Activated B cell treated with CpG ODN at 0.5 μM for 24 hours (primary cell): Measurements from ENCODE around the gene SEMA5A. TPM values are rescaled to one million over a fixed set of nuclear protein-coding genes. Genes with fewer than 3 reads are reported as not detected.

ENCODE experiments used
- ATAC-seq: fragments of 200-7000 bp; cut with Tn5 transposase; one replicate; pipeline ENCODE4 v1.10.0; 2021; ENCODE audit warnings: low read depth, mild to moderate bottlenecking, moderate library complexity
- CTCF ChIA-PET: fragments of 350-600 bp; sonication (Branson Sonifier 250); formaldehyde crosslinking; loops from one replicate; lab custom pipeline; 2021; ENCODE audit warnings: antibody characterized with exemption; lab: Charles Lee
- POLR2A ChIA-PET: fragments of 350-600 bp; sonication (Branson Sonifier 250); formaldehyde crosslinking; loops from one replicate; lab custom pipeline; 2021; ENCODE audit warnings: antibody characterized with exemption; lab: Charles Lee
- DNase-seq: peaks from one replicate; pipeline ENCODE4 v3.0.0; 2022
- H3K27ac Mint-ChIP-seq: one replicate; pipeline ENCODE4 v1.8.0; 2020; ENCODE audit warnings: mixed read lengths
- H3K27me3 Mint-ChIP-seq: one replicate; pipeline ENCODE4 v1.8.0; 2021; ENCODE audit warnings: mixed read lengths
- H3K36me3 Mint-ChIP-seq: one replicate; pipeline ENCODE4 v1.8.0; 2021; ENCODE audit warnings: low read depth, mixed read lengths
- H3K4me1 Mint-ChIP-seq: one replicate; pipeline ENCODE4 v1.8.0; 2021; ENCODE audit warnings: mixed read lengths
- H3K4me3 Mint-ChIP-seq: one replicate; pipeline ENCODE4 v1.8.0; 2020; ENCODE audit warnings: mild to moderate bottlenecking, mixed read lengths
- H3K9me3 Mint-ChIP-seq: one replicate; pipeline ENCODE4 v1.8.0; 2020; ENCODE audit warnings: mixed read lengths
- intact Hi-C: fragments of 100-400 bp; cut with micrococcal nuclease; formaldehyde crosslinking; loops from one replicate; pipeline ENCODE4 v1.15.1; 2024
- total RNA-seq: library from RNA; stranded (reverse); gene quantifications from 2 replicates; pipeline ENCODE4 v1.2.3, GENCODE V29; 2022
- TF ChIP-seq, protein P1 (sequence below): fragments of 200-600 bp; IDR thresholded peaks from one replicate; pipeline ENCODE4 v1.8.0; 2022; ENCODE audit warnings: antibody characterized with exemption, mild to moderate bottlenecking

Gene SEMA5A
- total RNA-seq, 1 donor from 2014 or later = not detected

DNA sequence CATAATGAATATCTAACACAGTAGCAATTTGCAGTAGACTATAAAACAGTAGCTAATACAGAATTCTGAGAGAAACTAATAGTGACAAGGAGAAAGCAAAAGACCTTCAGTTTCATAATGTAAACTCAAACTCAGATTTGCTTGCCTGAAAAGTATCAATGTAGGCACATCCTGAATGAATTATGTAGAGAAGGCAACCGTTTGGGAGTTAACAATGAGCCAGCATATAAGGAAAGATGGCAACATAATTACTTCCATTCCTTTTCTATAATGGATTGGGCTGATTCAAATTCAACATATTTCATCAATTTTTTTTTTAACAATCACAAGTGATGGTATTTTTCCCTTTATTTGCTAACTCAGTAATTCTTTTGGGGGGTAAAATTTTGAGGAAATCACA lies 261.6 kb downstream of the SEMA5A start:
- H3K9me3 Mint-ChIP-seq = peaks cover 2% of the 10 kb centered on the region
- intact Hi-C loops = no loop called here
- CTCF ChIA-PET = no interaction called here
- H3K36me3 Mint-ChIP-seq = no peaks in the 10 kb centered on the region
- no peaks in the 10 kb centered on the region for H3K4me1 Mint-ChIP-seq
- no peaks in the 10 kb centered on the region for H3K27me3 Mint-ChIP-seq
- DNase-seq = no peak
- no peak overlapping the region for H3K4me3 Mint-ChIP-seq
- H3K27ac Mint-ChIP-seq = no peak overlapping the region
- POLR2A ChIA-PET = no interaction called here
- TF ChIP-seq, protein P1, sequence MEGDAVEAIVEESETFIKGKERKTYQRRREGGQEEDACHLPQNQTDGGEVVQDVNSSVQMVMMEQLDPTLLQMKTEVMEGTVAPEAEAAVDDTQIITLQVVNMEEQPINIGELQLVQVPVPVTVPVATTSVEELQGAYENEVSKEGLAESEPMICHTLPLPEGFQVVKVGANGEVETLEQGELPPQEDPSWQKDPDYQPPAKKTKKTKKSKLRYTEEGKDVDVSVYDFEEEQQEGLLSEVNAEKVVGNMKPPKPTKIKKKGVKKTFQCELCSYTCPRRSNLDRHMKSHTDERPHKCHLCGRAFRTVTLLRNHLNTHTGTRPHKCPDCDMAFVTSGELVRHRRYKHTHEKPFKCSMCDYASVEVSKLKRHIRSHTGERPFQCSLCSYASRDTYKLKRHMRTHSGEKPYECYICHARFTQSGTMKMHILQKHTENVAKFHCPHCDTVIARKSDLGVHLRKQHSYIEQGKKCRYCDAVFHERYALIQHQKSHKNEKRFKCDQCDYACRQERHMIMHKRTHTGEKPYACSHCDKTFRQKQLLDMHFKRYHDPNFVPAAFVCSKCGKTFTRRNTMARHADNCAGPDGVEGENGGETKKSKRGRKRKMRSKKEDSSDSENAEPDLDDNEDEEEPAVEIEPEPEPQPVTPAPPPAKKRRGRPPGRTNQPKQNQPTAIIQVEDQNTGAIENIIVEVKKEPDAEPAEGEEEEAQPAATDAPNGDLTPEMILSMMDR = no peak
- no peak for ATAC-seq

GRCh38 chr5:9283473-9283872 lies 262.4 kb downstream of the SEMA5A start:
- H3K36me3 Mint-ChIP-seq = no peaks in the 10 kb centered on the region
- peaks cover 4% of the 10 kb centered on the region for H3K9me3 Mint-ChIP-seq
- ChIA-PET CTCF (no interaction called here), POLR2A (no interaction called here)
- intact Hi-C loops = no loop called here
- H3K4me3 Mint-ChIP-seq = no peak overlapping the region
- H3K4me1 Mint-ChIP-seq = no peaks in the 10 kb centered on the region
- TF ChIP-seq, protein P1 = no peak
- ATAC-seq = no peak
- DNase-seq = no peak
- no peaks in the 10 kb centered on the region for H3K27me3 Mint-ChIP-seq
- H3K27ac Mint-ChIP-seq = no peak overlapping the region

DNA sequence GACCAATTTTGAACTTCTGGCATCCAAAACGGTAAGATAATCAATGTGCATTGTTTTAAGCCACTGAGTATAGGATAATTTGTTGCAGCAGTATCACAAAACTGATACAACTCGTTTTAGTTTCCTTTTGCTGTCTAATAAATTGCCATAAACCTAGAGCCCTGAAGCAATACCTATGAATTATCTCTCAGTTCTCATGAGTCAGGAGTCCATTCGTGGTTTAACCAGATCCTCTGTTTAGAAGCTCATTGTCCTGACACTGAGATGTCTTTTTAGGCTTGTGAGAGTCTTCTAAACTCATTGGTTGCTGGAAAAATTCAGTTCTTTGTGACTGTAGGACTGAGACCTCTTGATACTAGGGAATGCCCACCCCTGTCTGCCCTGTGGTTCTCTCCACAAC lies 262.9 kb downstream of the SEMA5A start:
- TF ChIP-seq, protein P1 = no peak
- Mint-ChIP-seq H3K36me3 (no peaks in the 10 kb centered on the region), H3K27ac (no peak overlapping the region), H3K27me3 (no peaks in the 10 kb centered on the region), H3K9me3 (peaks cover 7% of the 10 kb centered on the region), H3K4me3 (no peak overlapping the region), H3K4me1 (no peaks in the 10 kb centered on the region)
- ATAC-seq (no peak), DNase-seq (no peak)
- CTCF ChIA-PET = no interaction called here
- intact Hi-C loops = no loop called here
- POLR2A ChIA-PET = no interaction called here

DNA sequence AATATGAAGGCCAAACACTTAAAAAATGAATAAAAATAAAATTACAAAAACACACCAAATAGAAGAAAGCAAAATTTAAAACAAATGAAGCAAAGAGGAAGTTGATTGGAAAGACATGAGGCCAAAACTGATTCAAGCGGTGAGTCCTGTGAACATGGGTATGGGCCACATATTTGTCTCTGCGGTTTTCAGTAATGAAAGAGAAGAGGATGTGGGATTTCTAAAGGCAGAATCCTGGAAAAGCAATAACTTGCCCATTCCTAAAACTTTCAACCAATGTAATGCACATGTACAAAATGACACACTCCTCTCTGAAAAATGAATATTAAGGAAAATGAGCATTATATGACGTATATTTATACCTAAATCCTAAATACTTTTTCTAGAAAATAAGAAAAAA lies 263.7 kb downstream of the SEMA5A start:
- ATAC-seq (no peak), DNase-seq (no peak)
- POLR2A ChIA-PET = no interaction called here
- intact Hi-C loops = no loop called here
- Mint-ChIP-seq H3K4me1 (no peaks in the 10 kb centered on the region), H3K27me3 (no peaks in the 10 kb centered on the region), H3K36me3 (no peaks in the 10 kb centered on the region), H3K9me3 (peaks cover 9% of the 10 kb centered on the region), H3K27ac (no peak overlapping the region), H3K4me3 (no peak overlapping the region)
- TF ChIP-seq, protein P1 = no peak
- CTCF ChIA-PET = no interaction called here

DNA sequence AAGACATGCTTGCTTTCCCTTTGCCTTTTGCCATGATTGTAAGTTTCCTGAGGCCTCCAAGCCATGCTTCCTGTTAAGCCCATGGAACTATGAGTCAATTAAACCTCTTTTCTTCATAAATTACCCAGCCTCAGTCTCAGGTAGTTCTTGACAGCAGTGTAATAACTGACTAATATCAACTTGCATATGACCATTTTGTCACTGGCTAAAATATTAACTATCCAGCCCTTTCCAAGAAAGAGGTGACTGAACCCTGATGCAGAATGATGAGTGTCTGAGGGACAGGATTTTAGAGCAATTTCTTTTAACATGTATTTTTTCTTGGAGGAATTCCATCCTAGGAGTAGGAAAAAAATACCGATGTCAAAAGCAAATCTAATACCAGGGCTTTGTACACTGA lies 266.1 kb downstream of the SEMA5A start:
- DNase-seq (no peak), ATAC-seq (no peak)
- ChIA-PET CTCF (no interaction called here), POLR2A (no interaction called here)
- intact Hi-C loops = no loop called here
- Mint-ChIP-seq H3K27ac (no peak overlapping the region), H3K9me3 (peaks cover 12% of the 10 kb centered on the region), H3K27me3 (no peaks in the 10 kb centered on the region), H3K4me1 (no peaks in the 10 kb centered on the region), H3K4me3 (no peak overlapping the region), H3K36me3 (no peaks in the 10 kb centered on the region)
- TF ChIP-seq, protein P1 = no peak
